PC-3 (cell line): ENCODE data around the gene PDX1. TPM values are rescaled to one million over a fixed set of nuclear protein-coding genes. Genes with fewer than 3 reads are reported as not detected.

ENCODE experiments used
- ATAC-seq: fragments of 200-7000 bp; cut with Tn5 transposase; 2 replicates; pipeline ENCODE4 v1.9.1; 2020; ENCODE audit warnings: mild to moderate bottlenecking, moderate library complexity
- BruUV-seq: library from RNA; stranded (reverse); fragments of 400-500 nt; replicated peaks from 2 replicates; lab custom pipeline; 2021; lab: Mats Ljungman, UMichigan
- CTCF ChIA-PET: fragments of 300-600 bp; sonication (Branson Sonifier 250); formaldehyde crosslinking; loops from one replicate; lab custom pipeline; 2022; ENCODE audit warnings: antibody characterized with exemption; lab: Charles Lee
- POLR2A ChIA-PET: fragments of 300-600 bp; sonication (Branson Sonifier 250); formaldehyde crosslinking; loops from one replicate; lab custom pipeline; 2022; ENCODE audit warnings: antibody characterized with exemption; ENCODE audit not compliant: unreplicated experiment; lab: Charles Lee
- DNase-seq: peaks from one replicate; pipeline ENCODE4 v3.0.0-alpha.2; 2015
- H2AFZ ChIP-seq: fragments of 300-600 bp; sonication (generic); 2 replicates; pipeline ENCODE4 v1.6.0; 2016; ENCODE audit warnings: antibody characterized with exemption, low read length
- H3F3A ChIP-seq: fragments of 300-600 bp; sonication (generic); one replicate; pipeline ENCODE4 v1.6.0; 2017; ENCODE audit warnings: antibody characterized with exemption, low read length, control low read depth, mild to moderate bottlenecking; ENCODE audit not compliant: unreplicated experiment
- H3K27ac ChIP-seq: fragments of 300-600 bp; sonication (generic); 2 replicates; pipeline ENCODE4 v1.5.1; 2016; ENCODE audit warnings: mild to moderate bottlenecking, low read length
- H3K27me3 ChIP-seq: fragments of 300-600 bp; sonication (generic); 2 replicates; pipeline ENCODE4 v1.6.1; 2016; ENCODE audit warnings: low read length, mixed read lengths
- H3K36me3 ChIP-seq: fragments of 300-600 bp; sonication (generic); 2 replicates; pipeline ENCODE4 v1.6.1; 2016; ENCODE audit warnings: low read depth, mixed run types, low read length, mixed read lengths
- H3K4me1 ChIP-seq: fragments of 300-600 bp; sonication (generic); 2 replicates; pipeline ENCODE4 v1.5.1; 2016; ENCODE audit warnings: low read length; ENCODE audit not compliant: insufficient read depth
- H3K4me2 ChIP-seq: fragments of 300-600 bp; sonication (generic); 2 replicates; pipeline ENCODE4 v1.6.0; 2016; ENCODE audit warnings: low read length
- H3K4me3 ChIP-seq: fragments of 300-600 bp; sonication (generic); 2 replicates; pipeline ENCODE4 v1.5.1; 2016; ENCODE audit warnings: mild to moderate bottlenecking, low read length, mixed read lengths
- H3K79me2 ChIP-seq: fragments of 300-600 bp; sonication (generic); 2 replicates; pipeline ENCODE4 v1.6.1; 2017; ENCODE audit warnings: low read length, mixed read lengths
- H3K9ac ChIP-seq: fragments of 300-600 bp; sonication (generic); 2 replicates; pipeline ENCODE4 v1.6.0; 2016; ENCODE audit warnings: mild to moderate bottlenecking, low read length
- H3K9me2 ChIP-seq: fragments of 300-600 bp; sonication (generic); replicated peaks from 2 replicates; pipeline ENCODE4 v1.6.1; 2016; ENCODE audit warnings: mixed run types, low read length, mixed read lengths
- H3K9me3 ChIP-seq: fragments of 300-600 bp; sonication (generic); 2 replicates; pipeline ENCODE4 v1.6.1; 2016; ENCODE audit warnings: low read length, mixed read lengths
- H4K20me1 ChIP-seq: fragments of 300-600 bp; sonication (generic); 2 replicates; pipeline ENCODE4 v1.6.1; 2016; ENCODE audit warnings: low read length, mixed read lengths
- EZH2 ChIP-seq: fragments of 300-600 bp; sonication (generic); IDR thresholded peaks from one replicate; pipeline ENCODE4 v1.6.1; 2017; ENCODE audit warnings: antibody characterized with exemption, mild to moderate bottlenecking, low read length; ENCODE audit not compliant: unreplicated experiment
- EZH2phosphoT487 ChIP-seq: fragments of 300-600 bp; sonication (generic); IDR thresholded peaks from 2 replicates; pipeline ENCODE4 v1.6.1; 2018; ENCODE audit warnings: mild to moderate bottlenecking, antibody characterized with exemption, low read length, borderline replicate concordance
- intact Hi-C: fragments of 100-400 bp; cut with micrococcal nuclease; formaldehyde crosslinking; loops from 2 replicates; pipeline ENCODE4 v1.9.0; 2023
- total RNA-seq: library from RNA; depleted of rRNA; stranded (reverse); fragments of >200 nt; gene quantifications from 2 replicates; pipeline ENCODE4 v1.2.3, GENCODE V29; 2014
- TF ChIP-seq, protein P1 (sequence below): fragments of 300-600 bp; sonication (generic); conservative IDR thresholded peaks from 2 replicates; pipeline ENCODE4 v1.5.1; 2017; ENCODE audit warnings: antibody characterized with exemption, low read depth, mild to moderate bottlenecking, low read length

Gene PDX1
- total RNA-seq, 1 experiment from 2014 or later: not detected

DNA sequence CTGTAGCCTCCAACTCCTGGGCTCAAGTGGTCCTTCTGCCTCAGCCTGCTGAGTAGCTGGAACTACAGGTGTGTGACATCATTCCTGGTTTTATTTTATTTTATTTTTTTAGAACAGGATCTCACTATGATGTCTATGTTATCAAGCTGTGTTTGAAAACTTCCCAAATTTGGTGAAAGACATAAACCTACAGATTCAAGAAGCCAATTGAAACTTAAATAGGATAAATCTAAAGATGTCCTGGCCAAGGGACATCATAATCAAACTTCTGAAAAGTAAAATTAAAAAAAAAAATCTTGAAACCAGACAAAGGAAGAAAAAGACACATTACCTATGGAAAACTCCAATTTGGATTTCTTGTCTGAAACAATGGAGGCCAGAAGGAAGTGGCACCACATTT lies 23.1 kb upstream of the PDX1 start:
- intact Hi-C loops: no loop called here
- H2AFZ ChIP-seq: no peak overlapping the region
- H3K4me1 ChIP-seq: no peaks in the 10 kb centered on the region
- peaks cover 43% of the 10 kb centered on the region for H3K27me3 ChIP-seq
- CTCF ChIA-PET: no interaction called here
- H3K36me3 ChIP-seq: no peaks in the 10 kb centered on the region
- BruUV-seq: no TSS peak
- no peak overlapping the region for H3K4me3 ChIP-seq
- H3K9me3 ChIP-seq: no peaks in the 10 kb centered on the region
- H3F3A ChIP-seq: no peaks in the 10 kb centered on the region
- H3K4me2 ChIP-seq: no peak overlapping the region
- no peaks in the 10 kb centered on the region for H3K79me2 ChIP-seq
- no peak for ATAC-seq
- no peaks in the 10 kb centered on the region for H3K9me2 ChIP-seq
- TF ChIP-seq, protein P1, sequence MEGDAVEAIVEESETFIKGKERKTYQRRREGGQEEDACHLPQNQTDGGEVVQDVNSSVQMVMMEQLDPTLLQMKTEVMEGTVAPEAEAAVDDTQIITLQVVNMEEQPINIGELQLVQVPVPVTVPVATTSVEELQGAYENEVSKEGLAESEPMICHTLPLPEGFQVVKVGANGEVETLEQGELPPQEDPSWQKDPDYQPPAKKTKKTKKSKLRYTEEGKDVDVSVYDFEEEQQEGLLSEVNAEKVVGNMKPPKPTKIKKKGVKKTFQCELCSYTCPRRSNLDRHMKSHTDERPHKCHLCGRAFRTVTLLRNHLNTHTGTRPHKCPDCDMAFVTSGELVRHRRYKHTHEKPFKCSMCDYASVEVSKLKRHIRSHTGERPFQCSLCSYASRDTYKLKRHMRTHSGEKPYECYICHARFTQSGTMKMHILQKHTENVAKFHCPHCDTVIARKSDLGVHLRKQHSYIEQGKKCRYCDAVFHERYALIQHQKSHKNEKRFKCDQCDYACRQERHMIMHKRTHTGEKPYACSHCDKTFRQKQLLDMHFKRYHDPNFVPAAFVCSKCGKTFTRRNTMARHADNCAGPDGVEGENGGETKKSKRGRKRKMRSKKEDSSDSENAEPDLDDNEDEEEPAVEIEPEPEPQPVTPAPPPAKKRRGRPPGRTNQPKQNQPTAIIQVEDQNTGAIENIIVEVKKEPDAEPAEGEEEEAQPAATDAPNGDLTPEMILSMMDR: no peak
- TF ChIP-seq EZH2phosphoT487 (no peak), EZH2 (no peak)
- no peaks in the 10 kb centered on the region for H4K20me1 ChIP-seq
- no peak overlapping the region for H3K27ac ChIP-seq
- no peak for DNase-seq
- POLR2A ChIA-PET: no interaction called here
- H3K9ac ChIP-seq: no peak overlapping the region

DNA sequence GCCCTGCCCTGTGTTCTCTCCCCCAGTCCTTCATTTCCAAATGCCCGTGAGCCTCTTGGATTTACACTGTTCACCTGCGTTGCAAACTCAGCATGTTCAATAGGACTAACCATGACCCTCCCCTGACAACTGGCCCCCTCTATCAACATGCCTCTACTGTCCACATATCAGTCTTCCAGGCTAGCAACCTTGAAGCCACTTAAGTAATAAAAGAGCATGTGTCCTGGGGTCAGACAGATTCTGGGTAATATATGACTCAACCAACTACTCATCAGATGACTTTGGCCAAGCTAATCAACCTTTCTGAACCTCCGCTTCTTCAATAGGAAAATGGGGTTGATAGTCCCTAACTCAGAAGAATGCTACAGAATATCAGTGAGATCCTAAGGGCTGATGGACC lies 15.1 kb upstream of the PDX1 start:
- H3K9me3 ChIP-seq: no peaks in the 10 kb centered on the region
- no peaks in the 10 kb centered on the region for H3K9me2 ChIP-seq
- ATAC-seq (no peak), DNase-seq (no peak)
- peaks cover 57% of the 10 kb centered on the region for H3K27me3 ChIP-seq
- H3K4me2 ChIP-seq: no peak overlapping the region
- H3K9ac ChIP-seq: no peak overlapping the region
- CTCF ChIA-PET: no interaction called here
- H3K4me3 ChIP-seq: no peak overlapping the region
- no TSS peak for BruUV-seq
- H3K4me1 ChIP-seq: no peaks in the 10 kb centered on the region
- no peaks in the 10 kb centered on the region for H4K20me1 ChIP-seq
- TF ChIP-seq EZH2: no peak
- no peak for TF ChIP-seq EZH2phosphoT487
- no peaks in the 10 kb centered on the region for H3K79me2 ChIP-seq
- no peak overlapping the region for H3K27ac ChIP-seq
- intact Hi-C loops: no loop called here
- H3F3A ChIP-seq: no peaks in the 10 kb centered on the region
- POLR2A ChIA-PET: no interaction called here
- H3K36me3 ChIP-seq: no peaks in the 10 kb centered on the region
- H2AFZ ChIP-seq: no peak overlapping the region

DNA sequence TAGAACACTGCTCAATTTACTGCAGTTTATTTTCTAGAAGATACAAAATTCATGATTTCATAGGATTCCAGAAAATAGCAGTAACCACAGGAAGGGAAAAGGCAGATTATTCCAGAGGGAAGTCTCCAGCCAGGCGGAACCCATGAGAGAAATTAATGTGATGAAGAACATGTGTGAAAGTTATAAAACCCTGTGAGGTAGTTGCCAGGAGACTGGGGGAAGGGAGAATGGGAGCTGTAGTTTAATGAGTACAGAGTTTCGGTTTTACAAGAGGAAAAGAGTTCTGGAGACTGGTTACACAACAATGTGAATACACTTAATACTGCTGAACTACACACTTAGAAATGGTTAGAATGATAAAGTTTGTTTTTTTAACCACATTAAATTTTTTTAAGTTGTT lies 14.2 kb upstream of the PDX1 start:
- Histone ChIP-seq H3K9me3 (no peaks in the 10 kb centered on the region), H3K9ac (no peak overlapping the region), H3K36me3 (no peaks in the 10 kb centered on the region), H3K27ac (no peak overlapping the region), H3K27me3 (peaks cover 60% of the 10 kb centered on the region), H2AFZ (no peak overlapping the region), H3K79me2 (no peaks in the 10 kb centered on the region), H3K4me1 (no peaks in the 10 kb centered on the region), H3F3A (no peaks in the 10 kb centered on the region), H4K20me1 (no peaks in the 10 kb centered on the region), H3K9me2 (no peaks in the 10 kb centered on the region), H3K4me3 (no peak overlapping the region), H3K4me2 (no peak overlapping the region)
- no TSS peak for BruUV-seq
- ChIA-PET POLR2A (no interaction called here), CTCF (no interaction called here)
- TF ChIP-seq, protein P1: no peak
- TF ChIP-seq EZH2phosphoT487: no peak
- TF ChIP-seq EZH2: no peak
- intact Hi-C loops: no loop called here
- DNase-seq (no peak), ATAC-seq (no peak)
